ENCODE data around the gene ZNF536.

Gene ZNF536

DNA sequence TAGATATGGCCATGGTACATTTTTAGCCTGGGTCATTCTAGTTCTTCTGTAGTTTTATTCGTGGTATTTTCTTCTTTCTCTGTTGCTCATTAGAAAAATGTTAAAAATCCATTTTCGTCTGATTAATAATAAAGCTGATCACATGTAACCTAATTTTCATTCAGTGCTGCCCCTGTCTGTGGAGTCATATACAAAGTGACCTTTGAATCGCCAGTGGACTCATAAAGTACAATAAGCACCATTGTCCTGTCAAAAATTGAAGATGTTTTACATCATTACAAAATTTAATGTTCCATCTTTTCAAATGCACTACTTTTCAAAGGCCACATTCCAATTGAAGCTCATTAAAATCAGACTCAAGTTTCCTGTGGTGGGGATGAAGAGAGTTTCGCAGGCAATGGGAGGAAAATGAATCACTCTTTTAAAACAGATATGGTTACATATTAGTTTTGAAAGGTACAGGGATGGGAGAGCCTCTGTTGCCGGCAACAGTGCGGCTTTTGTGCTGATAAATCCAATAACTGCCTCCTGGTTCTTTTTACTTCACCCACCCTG lies 205.4 kb downstream of the ZNF536 start:
- no peak for DNase-seq (ENCODE audit: extremely low spot score)
- CTCF ChIA-PET: no interaction called here
- POLR2A ChIA-PET: no interaction called here
- TF ChIP-seq CTCF (IDR thresholded peaks at IDR 0.05; ENCODE audit: control extremely low read depth, extremely low read depth, low read depth, missing control alignments): no peak

DNA sequence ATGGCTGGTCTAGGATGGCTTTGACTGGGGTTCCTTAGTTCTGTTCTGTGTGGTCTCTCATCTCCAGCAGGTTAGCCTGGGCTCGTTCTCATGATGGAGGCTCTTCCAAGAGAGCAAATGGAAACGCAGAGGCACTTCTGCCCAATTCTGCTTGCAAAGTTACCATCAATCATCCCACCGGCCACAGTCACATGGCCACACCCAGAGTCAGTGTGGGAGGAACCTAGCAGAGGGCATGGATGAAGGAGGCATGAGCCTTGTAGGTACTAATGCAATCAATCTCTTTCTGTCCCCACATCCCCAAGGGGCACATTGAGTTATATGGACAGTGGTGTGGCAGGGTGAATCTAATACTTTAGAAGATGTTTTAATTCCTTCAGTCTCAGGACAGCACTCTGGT lies 207.2 kb downstream of the ZNF536 start:
- TF ChIP-seq CTCF (IDR thresholded peaks at IDR 0.05; ENCODE audit: control extremely low read depth, extremely low read depth, low read depth, missing control alignments): no peak
- DNase-seq (ENCODE audit: extremely low spot score): no peak
- POLR2A ChIA-PET: no interaction called here
- CTCF ChIA-PET: interaction anchor here (1.4 kb wide), 1 partner anchor 11 kb away, joined by 3 read pairs; no protein-coding TSS in a partner anchor

DNA sequence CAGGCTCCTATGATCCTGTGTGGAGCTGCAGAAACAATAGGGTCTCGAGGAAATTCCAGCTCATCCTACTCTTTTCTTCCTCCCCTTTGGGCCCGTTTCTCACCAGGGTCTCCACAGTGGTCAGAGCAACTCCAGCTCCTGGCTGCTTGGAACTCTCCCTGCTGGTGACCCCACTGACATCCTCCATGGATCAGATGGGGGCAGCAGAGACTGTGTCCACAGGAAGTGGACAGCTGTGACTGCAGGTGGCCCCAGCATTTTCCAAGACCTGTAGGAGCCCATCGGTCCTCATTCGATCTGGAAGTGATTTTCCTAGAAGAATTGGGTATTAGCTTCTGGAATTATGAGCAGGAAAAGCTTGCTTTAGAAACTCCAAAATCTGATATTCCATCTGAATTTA lies 208.5 kb downstream of the ZNF536 start:
- POLR2A ChIA-PET: no interaction called here
- DNase-seq (ENCODE audit: extremely low spot score): no peak
- CTCF ChIA-PET: interaction anchor here (1.4 kb wide), 1 partner anchor 10 kb away, joined by 3 read pairs; no protein-coding TSS in a partner anchor
- TF ChIP-seq CTCF (IDR thresholded peaks at IDR 0.05; ENCODE audit: control extremely low read depth, extremely low read depth, low read depth, missing control alignments): no peak

DNA sequence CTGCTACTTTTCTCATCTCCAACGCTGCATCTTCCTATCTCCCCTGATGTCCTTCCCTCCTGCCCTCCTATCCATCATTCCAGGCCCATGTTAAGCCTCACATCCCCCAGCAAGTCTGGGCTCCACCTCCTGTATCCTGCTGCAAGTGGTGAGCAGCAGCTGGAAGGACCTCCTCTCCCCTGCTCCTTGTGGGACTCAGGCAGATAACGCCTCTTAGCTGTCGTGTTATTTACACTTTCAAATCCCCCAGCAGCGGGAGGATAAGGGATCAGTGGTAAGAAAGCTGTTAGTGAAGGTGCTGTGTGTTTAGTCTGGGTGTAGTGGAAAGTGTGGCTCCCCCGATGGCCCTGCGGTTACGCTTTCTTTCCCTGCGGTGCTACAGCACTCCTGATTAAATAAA lies 211.9 kb downstream of the ZNF536 start:
- no peak for TF ChIP-seq CTCF (IDR thresholded peaks at IDR 0.05; ENCODE audit: control extremely low read depth, extremely low read depth, low read depth, missing control alignments)
- POLR2A ChIA-PET: no interaction called here
- no peak for DNase-seq (ENCODE audit: extremely low spot score)
- CTCF ChIA-PET: no interaction called here

DNA sequence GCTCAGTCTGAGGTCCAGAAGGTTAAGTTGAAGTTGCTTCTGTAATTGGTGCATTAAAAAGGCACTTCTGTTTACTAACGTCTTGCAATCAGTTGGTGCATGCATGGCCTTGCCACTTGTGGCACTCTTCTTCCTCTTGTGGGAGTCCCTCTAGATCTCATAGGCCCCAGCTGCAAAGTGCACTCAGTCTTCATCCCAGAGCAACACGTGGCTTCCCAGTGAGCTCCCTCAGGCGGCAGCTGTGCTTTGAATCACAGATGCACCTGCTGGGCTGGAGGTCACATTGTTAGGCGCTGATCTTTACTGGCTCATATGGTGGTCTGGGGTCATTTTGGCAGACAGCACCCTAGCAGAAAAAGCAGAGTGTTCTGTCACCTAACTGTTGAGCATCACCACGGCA lies 215.7 kb downstream of the ZNF536 start:
- no peak for DNase-seq (ENCODE audit: extremely low spot score)
- ChIA-PET POLR2A (no interaction called here), CTCF (no interaction called here)
- TF ChIP-seq CTCF (IDR thresholded peaks at IDR 0.05; ENCODE audit: control extremely low read depth, extremely low read depth, low read depth, missing control alignments): no peak

DNA sequence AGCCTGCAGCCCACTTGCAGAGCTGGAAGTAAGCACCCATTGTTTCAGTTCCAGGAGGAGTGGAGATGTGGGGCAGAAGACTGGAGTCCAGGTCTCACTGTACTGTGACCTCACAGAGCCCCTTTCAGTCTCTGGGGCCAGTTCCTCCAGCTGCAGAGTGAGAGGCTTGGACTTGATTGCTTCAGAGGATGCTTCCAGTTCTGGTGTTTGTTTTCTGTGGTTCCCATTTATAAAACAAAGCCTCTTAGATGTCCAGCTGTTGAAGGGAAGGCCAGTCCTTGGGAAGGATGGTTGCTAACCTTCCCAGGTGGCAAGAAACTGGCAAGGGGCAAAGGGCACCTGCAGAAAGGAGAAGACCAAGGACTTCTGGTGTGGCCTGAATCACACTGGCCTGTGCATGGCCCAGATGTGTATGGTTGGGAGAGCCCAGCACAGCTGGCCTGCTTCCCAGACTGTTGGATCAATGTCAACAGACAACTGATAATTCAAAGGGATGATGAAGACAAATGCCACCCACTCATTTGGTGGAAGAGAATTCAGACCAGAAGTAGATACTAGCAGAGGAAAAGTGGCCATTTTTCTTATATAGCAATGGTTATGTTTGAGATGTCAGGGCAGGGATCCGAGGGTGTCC lies 218.5 kb downstream of the ZNF536 start:
- TF ChIP-seq CTCF (IDR thresholded peaks at IDR 0.05; ENCODE audit: control extremely low read depth, extremely low read depth, low read depth, missing control alignments): no peak
- CTCF ChIA-PET: interaction anchor here (1.3 kb wide), 1 partner anchor 10 kb away, joined by 3 read pairs; no protein-coding TSS in a partner anchor
- no peak for DNase-seq (ENCODE audit: extremely low spot score)
- POLR2A ChIA-PET: no interaction called here
